ENCODE data around the gene EMC1. TPM values are rescaled to one million over a fixed set of nuclear protein-coding genes. Genes with fewer than 3 reads are reported as not detected.

The EMC1 gene
- total RNA-seq, 1 experiment from 2014 or later, result 68.5 TPM

DNA sequence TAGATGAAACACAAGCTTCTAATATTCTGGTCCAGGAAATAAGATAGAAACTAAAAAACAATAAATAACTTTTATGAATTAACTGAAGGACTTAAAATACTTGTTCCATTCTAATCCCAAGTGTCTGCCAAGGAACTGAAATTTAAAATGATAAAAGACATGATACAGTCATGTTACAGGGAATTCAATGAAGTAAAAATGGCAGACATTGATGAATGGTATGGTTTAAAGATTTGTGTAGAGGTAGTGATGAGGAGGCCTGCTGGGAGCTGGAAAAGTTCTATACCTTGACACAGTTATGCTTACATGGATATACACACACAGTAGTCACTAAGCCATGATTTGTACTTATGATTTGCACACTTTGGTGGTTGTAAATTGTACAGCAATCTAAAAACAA is 39.2 kb downstream of the EMC1 start:
- no peak overlapping the region for H3K4me3 ChIP-seq
- peaks cover 21% of the 10 kb centered on the region for H3K36me3 ChIP-seq
- DNase-seq, result no peak
- H3K27me3 ChIP-seq, result no peaks in the 10 kb centered on the region
- 0 out of 2 replicates have a peak, but pooled peaks cover 4% of the 10 kb centered on the region for H3K4me1 ChIP-seq
- no peak overlapping the region for H3K27ac ChIP-seq
- H3K9me3 ChIP-seq (replicated peaks), result no peaks in the 10 kb centered on the region

DNA sequence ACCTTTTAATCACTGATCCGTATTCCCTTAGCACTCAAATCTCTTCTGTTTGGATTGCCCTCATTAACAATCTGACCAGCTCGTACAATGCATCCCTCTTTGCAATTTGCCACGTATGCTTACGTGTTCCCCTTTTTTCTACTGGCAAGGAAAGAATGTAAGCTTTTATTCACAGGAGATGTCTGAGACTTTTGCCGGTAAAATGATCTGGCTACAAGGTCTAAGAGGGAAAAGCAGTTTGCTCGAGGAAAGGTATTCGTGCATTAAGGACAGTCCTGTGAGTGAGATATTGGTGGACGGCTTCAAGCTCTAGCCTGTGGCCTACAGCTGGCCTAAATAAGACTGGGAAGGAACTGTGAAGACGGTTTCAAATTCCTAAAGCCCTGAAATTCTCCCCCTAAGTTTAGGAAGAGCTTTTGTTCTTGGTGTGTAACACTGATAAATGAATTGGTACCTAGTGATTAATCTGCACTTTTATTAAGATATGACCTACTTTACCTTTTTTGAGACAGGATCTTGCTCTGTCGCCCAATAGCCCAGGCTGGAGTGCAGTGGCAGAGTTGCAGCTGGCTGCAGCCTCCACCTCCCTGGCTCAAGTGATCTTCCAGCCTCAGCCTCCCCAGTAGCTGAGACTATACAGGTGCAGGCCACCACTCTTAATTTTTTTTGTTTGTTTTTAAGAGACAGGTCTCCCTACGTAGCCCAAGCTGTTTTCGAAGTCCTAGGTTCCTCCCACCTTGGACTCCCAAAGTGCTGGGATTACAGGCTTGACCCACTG is 40.4 kb downstream of the EMC1 start:
- H3K27ac ChIP-seq, result peak overlapping the region; percentile 88
- peak overlapping the region; percentile 96 for H3K4me3 ChIP-seq
- peak in 1 of 2 experiments; percentile 41 for DNase-seq
- H3K36me3 ChIP-seq, result peaks cover 11% of the 10 kb centered on the region
- 0 out of 2 replicates have a peak, but pooled peaks cover 4% of the 10 kb centered on the region for H3K4me1 ChIP-seq
- H3K27me3 ChIP-seq, result no peaks in the 10 kb centered on the region
- no peaks in the 10 kb centered on the region for H3K9me3 ChIP-seq (replicated peaks)

DNA sequence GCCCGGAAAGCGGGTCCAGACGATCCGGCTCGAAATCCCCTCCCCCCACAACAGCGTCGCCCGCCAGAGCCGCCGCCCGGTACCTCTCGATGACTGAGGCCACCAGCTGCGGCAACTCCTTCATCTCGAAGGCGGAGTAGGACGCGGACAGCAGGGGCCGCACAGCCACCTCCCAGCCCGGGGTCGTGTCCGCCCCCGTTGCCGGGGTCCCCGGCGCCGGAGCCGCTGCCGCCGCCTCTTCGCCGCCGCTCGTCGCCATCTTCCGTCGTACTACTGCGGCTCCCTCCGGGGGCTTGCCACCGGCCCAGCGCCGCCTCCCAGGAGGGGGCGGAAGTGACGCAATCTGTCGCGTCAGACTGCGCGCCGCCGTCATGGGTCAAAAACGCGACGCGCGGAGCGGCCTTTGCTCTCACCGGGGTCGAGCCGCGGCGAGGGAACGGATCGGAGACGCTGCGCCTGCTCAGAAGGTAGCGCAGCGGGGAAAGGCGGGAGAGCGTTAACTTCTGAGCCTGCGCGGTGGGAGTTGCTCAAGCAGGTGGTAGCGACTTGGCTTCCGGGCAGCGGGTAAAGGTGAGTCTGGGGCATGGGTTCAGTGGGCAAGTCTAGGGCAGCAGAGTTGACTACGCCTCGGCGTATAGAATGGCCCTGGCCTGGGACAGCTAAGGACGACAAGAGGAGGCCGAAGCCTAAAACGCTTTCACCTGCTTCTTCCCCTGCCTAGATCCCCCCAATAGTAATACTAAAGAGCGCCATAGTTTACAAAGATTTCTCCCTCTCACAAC is 41.1 kb downstream of the EMC1 start, which contains the start of gene UBR4:
Gene UBR4 (minus strand): TSS at position 277 of the 782 bp plus-strand sequence. CDS start 18 bp downstream, at position 259.
- peak; percentile 95 to 97 for DNase-seq
- Histone ChIP-seq H3K27ac (peak within 1 kb of the TSS; percentile 88), H3K27me3 (no peaks in the 10 kb centered on the region), H3K4me1 (0 out of 2 replicates have a peak, but pooled peaks cover 4% of the 10 kb centered on the region), H3K36me3 (peaks cover 11% of the 10 kb centered on the region), H3K9me3 (replicated peaks) (no peaks in the 10 kb centered on the region), H3K4me3 (peak within 1 kb of the TSS; percentile 96)

DNA sequence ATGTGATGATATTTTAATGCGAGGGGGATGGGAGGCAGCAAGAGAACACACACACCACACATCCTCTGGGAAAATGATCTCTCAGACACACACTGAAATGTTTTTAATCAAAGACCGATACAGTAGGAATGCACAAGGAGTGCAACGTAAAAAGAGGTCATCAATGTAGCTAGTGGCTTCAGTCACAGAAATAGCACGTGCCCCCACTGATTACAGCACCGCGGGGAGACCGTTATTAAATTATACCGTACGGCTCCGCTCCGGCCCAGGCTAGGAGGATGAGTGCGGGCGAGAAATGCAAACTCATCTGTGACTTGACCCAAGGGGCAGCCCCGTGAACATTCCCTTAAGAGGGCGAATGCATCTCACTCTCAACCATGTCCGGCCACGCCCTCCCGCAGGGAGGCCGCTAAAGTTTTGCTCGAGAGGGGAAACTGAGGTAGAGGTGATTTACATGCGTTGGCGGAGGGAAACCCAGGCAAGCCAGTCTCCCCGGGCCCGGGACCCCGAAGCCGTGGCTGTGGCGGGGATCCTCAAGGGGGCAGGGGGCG is 41.8 kb downstream of the EMC1 start:
- no peaks in the 10 kb centered on the region for H3K27me3 ChIP-seq
- H3K36me3 ChIP-seq, result peaks cover 11% of the 10 kb centered on the region
- H3K9me3 ChIP-seq (replicated peaks), result no peaks in the 10 kb centered on the region
- H3K4me3 ChIP-seq, result peak overlapping the region; percentile 96
- 0 out of 2 replicates have a peak, but pooled peaks cover 4% of the 10 kb centered on the region for H3K4me1 ChIP-seq
- H3K27ac ChIP-seq, result peak overlapping the region; percentile 88
- peak; percentile 31 to 47 for DNase-seq

DNA sequence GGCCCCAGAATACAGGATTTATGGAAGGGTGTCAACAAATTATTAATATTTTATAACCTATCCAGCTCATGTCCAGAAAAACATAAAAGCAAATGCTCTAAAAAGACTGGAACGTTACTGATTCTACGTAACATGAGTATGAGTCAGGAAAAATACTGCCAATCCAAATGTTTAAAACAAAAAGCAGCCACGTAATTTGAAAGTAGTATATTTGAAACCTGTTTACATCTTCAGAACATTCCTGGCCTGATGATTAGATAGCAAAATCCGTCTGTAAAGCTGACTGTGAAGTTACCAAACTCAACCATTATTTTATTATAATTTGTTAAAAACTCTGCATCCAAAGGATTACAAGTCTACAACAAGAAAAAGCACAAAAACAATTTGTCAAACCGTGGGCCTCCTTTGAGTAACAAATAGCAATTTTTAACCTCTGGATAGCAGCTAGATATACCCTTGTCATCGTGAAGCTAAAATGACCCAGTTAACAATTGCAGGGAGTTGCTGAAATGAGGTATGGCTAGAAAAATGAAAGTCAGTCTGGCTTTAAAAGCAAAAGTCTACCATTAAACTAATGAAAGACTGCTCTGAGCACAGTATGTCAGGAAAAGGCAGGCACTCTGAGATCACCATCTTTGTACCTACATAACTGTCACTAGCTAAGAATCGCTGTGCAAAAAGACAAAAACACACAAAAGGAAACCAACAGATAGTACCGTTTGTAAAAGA is 42.5 kb downstream of the EMC1 start:
- 0 out of 2 replicates have a peak, but pooled peaks cover 4% of the 10 kb centered on the region for H3K4me1 ChIP-seq
- peak overlapping the region; percentile 88 for H3K27ac ChIP-seq
- H3K36me3 ChIP-seq, result peaks cover 8% of the 10 kb centered on the region
- DNase-seq, result no peak
- H3K9me3 ChIP-seq (replicated peaks), result no peaks in the 10 kb centered on the region
- H3K27me3 ChIP-seq, result no peaks in the 10 kb centered on the region
- peak overlapping the region; percentile 96 for H3K4me3 ChIP-seq

DNA sequence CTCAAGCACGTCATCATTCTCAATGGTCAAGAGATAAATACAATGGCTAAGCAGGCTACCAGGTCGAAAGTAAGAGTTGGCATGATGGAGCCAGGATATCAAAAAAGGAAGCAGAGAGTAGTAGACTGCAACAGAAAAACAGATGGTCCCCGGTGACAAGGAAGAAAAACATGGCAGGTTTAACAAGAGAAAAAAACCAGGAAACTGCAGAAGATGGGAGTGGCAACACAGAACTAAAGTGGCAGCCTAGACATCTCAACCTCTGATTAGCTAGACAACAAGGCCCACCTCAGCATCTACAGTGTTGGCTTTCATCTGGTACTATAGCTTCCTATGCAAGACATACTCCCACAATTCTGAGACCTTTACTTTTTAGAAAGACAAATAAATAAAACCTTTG is 44.4 kb downstream of the EMC1 start:
- Histone ChIP-seq H3K4me1 (0 out of 2 replicates have a peak, but pooled peaks cover 4% of the 10 kb centered on the region), H3K27me3 (no peaks in the 10 kb centered on the region), H3K4me3 (no peak overlapping the region), H3K36me3 (no peaks in the 10 kb centered on the region; the same call in 1 of the 2 replicates), H3K9me3 (replicated peaks) (no peaks in the 10 kb centered on the region), H3K27ac (no peak overlapping the region)
- no peak for DNase-seq

DNA sequence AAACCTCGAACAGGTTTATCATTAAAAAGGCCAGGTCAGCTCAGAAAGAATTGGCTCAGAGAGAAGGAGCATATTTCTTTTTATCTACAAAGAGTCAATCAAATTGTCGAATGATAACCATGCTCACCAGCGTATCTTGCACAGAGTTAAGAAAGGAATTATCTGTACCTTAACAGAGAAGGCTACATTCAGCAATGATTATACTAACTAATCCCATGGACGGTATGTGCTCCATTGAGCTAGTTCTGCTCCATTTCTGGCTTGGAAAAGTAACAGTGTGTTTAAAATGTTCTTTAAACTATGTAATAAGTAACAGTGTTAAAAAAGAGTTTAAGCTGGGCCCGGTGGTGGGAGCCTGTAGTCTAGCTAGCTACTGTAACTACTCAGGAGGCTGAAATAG is 45.5 kb downstream of the EMC1 start:
- Histone ChIP-seq H3K4me1 (no peaks in the 10 kb centered on the region), H3K9me3 (replicated peaks) (no peaks in the 10 kb centered on the region), H3K4me3 (no peak overlapping the region), H3K36me3 (peaks cover 7% of the 10 kb centered on the region; the same call in 1 of the 2 replicates), H3K27ac (no peak overlapping the region), H3K27me3 (no peaks in the 10 kb centered on the region)
- DNase-seq, result no peak

DNA sequence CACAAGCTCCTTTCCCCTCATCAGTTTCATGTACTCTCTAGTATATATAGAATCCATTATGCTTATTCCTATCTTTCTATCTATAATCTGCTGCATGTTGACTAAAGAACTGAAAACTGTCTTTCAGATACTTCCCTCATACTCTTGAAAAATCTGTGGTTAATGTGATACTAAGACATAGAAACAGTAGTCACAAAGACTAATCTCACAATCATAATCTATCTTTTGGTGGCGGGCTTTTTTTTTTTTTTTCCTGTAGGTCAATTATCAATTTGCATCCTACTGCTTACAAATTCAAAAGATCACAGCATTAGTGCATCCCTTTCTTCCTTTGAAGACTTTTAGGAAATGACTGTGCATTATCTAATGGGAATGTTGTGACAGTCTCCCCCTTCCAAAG is 45.9 kb downstream of the EMC1 start:
- H3K27me3 ChIP-seq, result no peaks in the 10 kb centered on the region
- no peaks in the 10 kb centered on the region for H3K4me1 ChIP-seq
- H3K27ac ChIP-seq, result no peak overlapping the region
- no peak for DNase-seq
- no peak overlapping the region for H3K4me3 ChIP-seq
- no peaks in the 10 kb centered on the region for H3K9me3 ChIP-seq (replicated peaks)
- peaks cover 11% of the 10 kb centered on the region for H3K36me3 ChIP-seq

DNA sequence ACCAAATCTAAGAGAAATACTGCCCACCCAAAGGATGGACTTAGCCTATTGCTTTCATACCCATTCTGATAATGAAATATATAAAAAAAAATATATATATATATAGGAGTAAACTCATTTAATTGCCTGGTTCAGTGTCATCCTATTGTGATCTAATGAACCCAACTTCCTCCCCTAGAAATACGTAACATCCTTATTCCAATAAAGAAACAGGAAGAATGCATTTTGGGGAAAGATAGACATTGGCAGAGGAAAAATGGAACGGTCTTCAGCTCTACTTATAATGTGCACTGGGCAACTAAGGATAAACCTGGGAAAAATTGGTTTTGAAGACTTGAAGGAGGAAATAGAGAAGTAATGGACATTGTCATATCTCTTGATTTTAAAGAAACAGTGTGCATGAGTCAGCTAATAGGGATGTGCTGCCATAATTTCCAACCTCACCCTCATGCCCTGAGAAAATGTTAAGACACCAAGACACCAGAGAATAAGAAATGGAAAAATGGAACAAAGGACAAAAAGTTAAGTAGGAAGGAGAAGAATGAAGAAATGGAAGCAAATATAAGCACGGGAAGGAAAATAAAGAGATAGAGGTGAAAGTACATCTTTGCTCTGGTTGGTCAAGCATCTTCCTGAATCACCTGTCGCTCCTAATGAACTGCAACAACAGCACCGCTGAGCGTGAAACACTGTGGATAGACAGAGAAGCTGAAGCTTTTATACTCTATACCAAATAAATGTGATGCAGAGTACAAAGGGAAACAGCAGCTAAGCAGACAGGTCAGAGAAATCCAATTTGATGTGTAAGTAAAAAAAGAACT is 46.7 kb downstream of the EMC1 start:
- H3K27me3 ChIP-seq, result no peaks in the 10 kb centered on the region
- DNase-seq, result no peak

DNA sequence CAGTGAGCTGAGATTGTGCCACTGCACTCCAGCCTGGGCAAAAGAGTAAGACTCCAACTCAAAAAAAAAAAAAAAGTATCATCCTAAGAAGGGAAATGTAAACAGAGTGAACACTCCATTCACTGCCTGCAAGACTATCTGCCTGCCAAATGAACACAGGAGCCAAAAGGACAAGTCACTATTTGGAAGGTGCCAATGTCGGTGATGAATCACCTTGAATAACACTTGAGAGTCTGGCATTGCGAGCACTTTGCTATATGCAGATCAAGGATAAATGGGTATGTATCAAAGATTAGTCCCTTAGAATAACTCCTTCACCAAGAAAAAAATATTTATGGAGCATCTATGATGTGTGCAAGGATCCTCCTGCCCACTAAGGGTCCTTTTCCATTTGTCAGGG is 47.9 kb downstream of the EMC1 start:
- 0 out of 2 replicates have a peak, but pooled peaks cover 4% of the 10 kb centered on the region for H3K4me1 ChIP-seq
- H3K27ac ChIP-seq, result no peak overlapping the region
- no peak overlapping the region for H3K4me3 ChIP-seq
- no peaks in the 10 kb centered on the region for H3K9me3 ChIP-seq (replicated peaks)
- no peaks in the 10 kb centered on the region for H3K27me3 ChIP-seq
- DNase-seq, result no peak
- peaks cover 27% of the 10 kb centered on the region for H3K36me3 ChIP-seq

More for the DNA sequence above, 46.7 kb downstream of the EMC1 start:
- 0 out of 2 replicates have a peak, but pooled peaks cover 4% of the 10 kb centered on the region for H3K4me1 ChIP-seq
- H3K4me3 ChIP-seq, result no peak overlapping the region
- H3K36me3 ChIP-seq, result peaks cover 15% of the 10 kb centered on the region
- no peaks in the 10 kb centered on the region for H3K9me3 ChIP-seq (replicated peaks)
- no peak overlapping the region for H3K27ac ChIP-seq

DNA sequence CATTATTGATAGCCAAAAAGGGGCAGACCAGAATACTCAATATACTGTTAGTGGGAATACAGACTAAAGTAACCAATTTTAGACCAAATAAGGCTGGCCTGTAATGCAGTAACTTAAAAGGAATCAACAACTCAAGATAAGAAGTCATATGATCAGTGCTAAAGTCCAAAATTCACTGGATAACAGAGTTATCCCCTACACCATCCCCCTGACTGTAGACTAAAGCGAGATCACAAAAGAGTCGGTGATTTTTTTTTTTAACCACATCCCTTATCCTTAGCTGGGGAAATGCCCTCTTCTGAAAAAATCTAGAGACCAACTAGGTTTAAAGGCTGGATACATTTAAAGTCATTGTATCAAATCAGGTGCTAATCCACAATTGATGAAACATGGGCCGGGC is 48.9 kb downstream of the EMC1 start:
- no peak for DNase-seq
- Histone ChIP-seq H3K4me1 (0 out of 2 replicates have a peak, but pooled peaks cover 4% of the 10 kb centered on the region), H3K36me3 (peaks cover 38% of the 10 kb centered on the region), H3K4me3 (no peak overlapping the region), H3K9me3 (replicated peaks) (no peaks in the 10 kb centered on the region), H3K27ac (no peak overlapping the region), H3K27me3 (no peaks in the 10 kb centered on the region)

DNA sequence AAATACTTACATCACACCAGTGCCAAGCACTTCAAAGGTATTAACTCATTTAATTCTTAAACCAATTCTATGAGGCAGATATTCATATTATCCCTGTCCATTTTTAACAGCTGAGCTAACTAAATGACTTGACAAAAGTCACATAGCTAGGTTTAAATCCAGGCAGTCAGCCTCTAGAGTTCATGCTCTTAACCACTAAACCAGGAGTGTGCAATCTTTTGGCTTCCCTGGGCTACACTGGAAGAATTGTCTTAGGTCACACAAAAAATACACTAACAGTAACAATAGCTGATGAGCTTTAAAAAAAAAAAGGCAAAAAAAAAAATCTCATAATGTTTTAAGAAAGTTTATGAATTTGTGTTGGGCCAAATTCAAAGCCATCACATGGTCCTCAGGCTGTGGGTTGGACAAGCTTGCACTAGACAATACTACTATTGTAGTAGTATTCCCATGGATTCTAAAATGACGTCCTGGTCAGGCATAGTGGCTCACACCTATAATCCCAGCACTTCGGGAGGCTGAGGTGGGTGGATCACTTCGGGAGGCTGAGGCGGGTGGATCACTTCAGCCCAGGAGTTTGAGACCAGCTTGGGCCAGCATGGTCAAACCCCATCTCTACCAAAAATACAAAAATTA is 51.2 kb downstream of the EMC1 start:
- H3K27ac ChIP-seq, result no peak overlapping the region
- H3K36me3 ChIP-seq, result peaks cover 52% of the 10 kb centered on the region
- peaks cover 25% of the 10 kb centered on the region for H3K4me1 ChIP-seq
- no peak overlapping the region for H3K4me3 ChIP-seq
- H3K9me3 ChIP-seq (replicated peaks), result no peaks in the 10 kb centered on the region
- H3K27me3 ChIP-seq, result no peaks in the 10 kb centered on the region
- no peak for DNase-seq

DNA sequence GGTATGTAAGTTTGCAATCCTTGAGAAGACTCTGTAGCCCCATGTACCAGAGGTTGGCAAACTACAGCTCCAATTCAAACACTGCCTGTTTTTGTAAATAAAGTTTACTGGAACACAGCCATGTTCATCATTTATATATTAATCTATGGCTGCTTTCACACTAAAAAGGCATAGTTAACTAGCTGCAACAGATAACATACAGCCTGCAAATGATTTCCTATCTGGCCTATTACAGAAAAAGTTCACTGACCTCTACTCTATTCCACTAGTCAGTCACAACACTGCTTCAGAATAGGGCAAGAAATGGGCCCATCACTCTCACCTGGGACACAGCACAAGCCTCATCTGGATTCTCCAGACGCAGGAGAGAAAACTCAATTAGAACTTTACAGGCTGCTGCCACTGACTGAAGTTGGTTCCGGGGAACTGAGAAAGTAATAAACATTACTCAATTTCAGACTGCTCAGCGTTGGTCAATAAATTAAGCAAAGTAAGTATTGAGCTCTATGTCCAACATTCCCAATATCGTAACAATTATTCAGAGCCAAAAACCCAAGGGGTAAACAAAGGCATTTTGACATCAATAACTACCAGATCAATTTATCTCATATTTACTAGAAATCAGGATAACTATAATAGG is 51.9 kb downstream of the EMC1 start:
- Histone ChIP-seq H3K27me3 (no peaks in the 10 kb centered on the region), H3K9me3 (replicated peaks) (no peaks in the 10 kb centered on the region), H3K27ac (no peak overlapping the region), H3K4me3 (no peak overlapping the region), H3K4me1 (peaks cover 25% of the 10 kb centered on the region), H3K36me3 (peaks cover 56% of the 10 kb centered on the region)
- DNase-seq, result no peak

Measured in SJCRH30 (cell line).